ENCODE data around the gene FAM83G. TPM values are rescaled to one million over a fixed set of nuclear protein-coding genes. Genes with fewer than 3 reads are reported as not detected.
A peak's percentile ranks its signal among the peaks of the same experiment; 100 is the strongest.

FAM83G gene
- total and polyA plus RNA-seq, 2 donors (not counting 1 experiment from before 2014, with no cell fraction given) = 2.4 to 6.3 TPM

GRCh38 chr17:18949566-18949965 lies 55.0 kb downstream of the FAM83G start:
- H3K9me3 ChIP-seq (ENCODE audit: control insufficient read depth, insufficient read depth, low read depth, low read length) = no peaks in the 10 kb centered on the region
- TF ChIP-seq CTCF (conservative IDR thresholded peaks at IDR 0.05 in 1 of 2, IDR thresholded peaks at IDR 0.05 in 1 of 2; ENCODE audit: low read depth in 1 of 2, low read length in 2 of 2) = no peak
- no peak for TF ChIP-seq EZH2 (IDR thresholded peaks at IDR 0.05; ENCODE audit: low read length, missing control alignments)
- H3K36me3 ChIP-seq (ENCODE audit: control insufficient read depth, insufficient read depth, low read length) = no peaks in the 10 kb centered on the region
- no peaks in the 10 kb centered on the region for H3K4me1 ChIP-seq (ENCODE audit: control insufficient read depth, extremely low read depth, insufficient read depth, low read length)
- no peaks in the 10 kb centered on the region for H4K20me1 ChIP-seq (ENCODE audit: control insufficient read depth, extremely low read depth, insufficient read depth, low read length)
- H3K9ac ChIP-seq (ENCODE audit: insufficient read depth, low read length) = no peak overlapping the region
- H3K27ac ChIP-seq (ENCODE audit: insufficient read depth, low read length) = no peak overlapping the region
- H3K4me3 ChIP-seq (replicated peaks in 1 of 4; ENCODE audit: control extremely low read depth in 1 of 4, insufficient read depth in 1 of 4, low read depth in 3 of 4, low read length in 4 of 4) = no peak overlapping the region
- peaks cover 31% of the 10 kb centered on the region for H3K27me3 ChIP-seq (ENCODE audit: control insufficient read depth, insufficient read depth, low read length)
- no peak overlapping the region for H2AFZ ChIP-seq (ENCODE audit: low read length)
- peak in 1 of 2 donors; percentile 38 for DNase-seq (ENCODE audit: low read depth in 2 of 2)
- no peak overlapping the region for H3K4me2 ChIP-seq (ENCODE audit: extremely low read depth, insufficient read depth, low read length)
- H3K79me2 ChIP-seq (ENCODE audit: control insufficient read depth, insufficient read depth, low read length) = no peaks in the 10 kb centered on the region

- Histone ChIP-seq H3K4me3 (replicated peaks in 1 of 4; ENCODE audit: control extremely low read depth in 1 of 4, insufficient read depth in 1 of 4, low read depth in 3 of 4, low read length in 4 of 4) (no peak overlapping the region), H3K27me3 (ENCODE audit: control insufficient read depth, insufficient read depth, low read length) (peaks cover 31% of the 10 kb centered on the region), H3K9me3 (ENCODE audit: control insufficient read depth, insufficient read depth, low read depth, low read length) (no peaks in the 10 kb centered on the region), H3K4me2 (ENCODE audit: extremely low read depth, insufficient read depth, low read length) (no peak overlapping the region), H3K79me2 (ENCODE audit: control insufficient read depth, insufficient read depth, low read length) (no peaks in the 10 kb centered on the region), H3K4me1 (ENCODE audit: control insufficient read depth, extremely low read depth, insufficient read depth, low read length) (no peaks in the 10 kb centered on the region), H4K20me1 (ENCODE audit: control insufficient read depth, extremely low read depth, insufficient read depth, low read length) (no peaks in the 10 kb centered on the region), H2AFZ (ENCODE audit: low read length) (no peak overlapping the region), H3K27ac (ENCODE audit: insufficient read depth, low read length) (no peak overlapping the region), H3K36me3 (ENCODE audit: control insufficient read depth, insufficient read depth, low read length) (no peaks in the 10 kb centered on the region), H3K9ac (ENCODE audit: insufficient read depth, low read length) (no peak overlapping the region)
- no peak for TF ChIP-seq CTCF (conservative IDR thresholded peaks at IDR 0.05 in 1 of 2, IDR thresholded peaks at IDR 0.05 in 1 of 2; ENCODE audit: low read depth in 1 of 2, low read length in 2 of 2)
- DNase-seq (ENCODE audit: low read depth in 2 of 2) = no peak
Measured at GRCh38 chr17:18948476-18949006, 56.0 kb downstream of the FAM83G start.

GRCh38 chr17:18947866-18948265 lies 56.7 kb downstream of the FAM83G start:
- Histone ChIP-seq H2AFZ (ENCODE audit: low read length) (no peak overlapping the region), H3K9me3 (ENCODE audit: control insufficient read depth, insufficient read depth, low read depth, low read length) (no peaks in the 10 kb centered on the region), H3K9ac (ENCODE audit: insufficient read depth, low read length) (no peak overlapping the region), H4K20me1 (ENCODE audit: control insufficient read depth, extremely low read depth, insufficient read depth, low read length) (no peaks in the 10 kb centered on the region), H3K36me3 (ENCODE audit: control insufficient read depth, insufficient read depth, low read length) (no peaks in the 10 kb centered on the region), H3K79me2 (ENCODE audit: control insufficient read depth, insufficient read depth, low read length) (no peaks in the 10 kb centered on the region), H3K27me3 (ENCODE audit: control insufficient read depth, insufficient read depth, low read length) (peaks cover 31% of the 10 kb centered on the region), H3K4me1 (ENCODE audit: control insufficient read depth, extremely low read depth, insufficient read depth, low read length) (no peaks in the 10 kb centered on the region), H3K4me3 (replicated peaks in 1 of 4; ENCODE audit: control extremely low read depth in 1 of 4, insufficient read depth in 1 of 4, low read depth in 3 of 4, low read length in 4 of 4) (no peak overlapping the region), H3K27ac (ENCODE audit: insufficient read depth, low read length) (no peak overlapping the region), H3K4me2 (ENCODE audit: extremely low read depth, insufficient read depth, low read length) (no peak overlapping the region)
- DNase-seq (ENCODE audit: low read depth in 2 of 2) = no peak
- TF ChIP-seq EZH2 (IDR thresholded peaks at IDR 0.05; ENCODE audit: low read length, missing control alignments) = no peak

Measured in fibroblast of lung (primary cell).